Esophagus squamous epithelium (tissue), 5 donors: ENCODE results near the gene TBATA. TPM values are rescaled to one million over a fixed set of nuclear protein-coding genes. Genes with fewer than 3 reads are reported as not detected.

Experiments
- DNase-seq: peaks from one replicate; lab custom pipeline; 2025; lab: John Stamatoyannopoulos, UW
- H3K27ac ChIP-seq, 4 donors: fragments of 200-600 bp; sonication (generic); one replicate each; pipeline ENCODE4 v1.5.1; 2016 to 2019; ENCODE audit warnings: mild to moderate bottlenecking in 1 of 4
- H3K27me3 ChIP-seq, 4 donors: fragments of 200-600 bp; sonication (generic); 1 replicate in 3 of 4; 2 replicates in 1 of 4; pipeline versions ENCODE4 v1.5.1 to v1.6.0; 2017 to 2021; ENCODE audit warnings: antibody characterized with exemption in 1 of 4
- H3K36me3 ChIP-seq, 3 donors: fragments of 200-600 bp; sonication (generic); one replicate each; pipeline ENCODE4 v1.5.1; 2016 to 2019
- H3K4me1 ChIP-seq, 3 donors: fragments of 200-600 bp; sonication (generic); one replicate each; pipeline ENCODE4 v1.5.1; 2017 to 2019
- H3K4me3 ChIP-seq, 4 donors: fragments of 200-600 bp; sonication (generic); 1 replicate in 3 of 4; 2 replicates in 1 of 4; pipeline ENCODE4 v1.5.1; 2016 to 2019; ENCODE audit warnings: mild to moderate bottlenecking in 2 of 4, moderate library complexity in 1 of 4
- H3K9me3 ChIP-seq, 3 donors: fragments of 200-600 bp; sonication (generic); one replicate each; pipeline ENCODE4 v1.5.1; 2016 to 2019
- POLR2A ChIP-seq, 4 donors: fragments of 450-650 bp; IDR thresholded peaks; one replicate each; pipeline ENCODE4 v1.6.1; 2017; ENCODE audit warnings: antibody characterized with exemption in 4 of 4, mild to moderate bottlenecking in 4 of 4, moderate library complexity in 3 of 4
- WGBS, 2 donors: methylation state at CpG; one replicate each; pipeline ENCODE4 v1.1.5; 2018; 5-methylcytosine and 5-hydroxymethylcytosine counted together
- intact Hi-C: fragments of 100-400 bp; cut with DNase I; formaldehyde crosslinking; loops from one replicate; pipeline ENCODE4 v1.15.0; 2022
- small RNA-seq, 4 donors: library from RNA; depleted of rRNA; stranded (forward); fragments of <200 nt; gene quantifications; one replicate each; pipeline ENCODE3, GENCODE V24; 2016
- total RNA-seq, 4 donors: library from RNA; depleted of rRNA; stranded (reverse); fragments of >200 nt; gene quantifications; one replicate each; pipeline ENCODE4 v1.1.0, GENCODE V29; 2016
- TF ChIP-seq, protein P1 (sequence below), 6 experiments: fragments of 450-650 bp in 4 of 6; fragments of 200-600 bp in 2 of 6; sonication (generic) in 2 of 6; IDR thresholded peaks; one replicate each; pipeline ENCODE4 v1.5.1; 2016 to 2019; ENCODE audit warnings: antibody characterized with exemption in 6 of 6, mild to moderate bottlenecking in 4 of 6, moderate library complexity in 4 of 6
- donor health status: DM: yes; HTN: yes; CAD: no.

TBATA gene
- total RNA-seq, 4 donors from 2014 or later, result not detected

DNA sequence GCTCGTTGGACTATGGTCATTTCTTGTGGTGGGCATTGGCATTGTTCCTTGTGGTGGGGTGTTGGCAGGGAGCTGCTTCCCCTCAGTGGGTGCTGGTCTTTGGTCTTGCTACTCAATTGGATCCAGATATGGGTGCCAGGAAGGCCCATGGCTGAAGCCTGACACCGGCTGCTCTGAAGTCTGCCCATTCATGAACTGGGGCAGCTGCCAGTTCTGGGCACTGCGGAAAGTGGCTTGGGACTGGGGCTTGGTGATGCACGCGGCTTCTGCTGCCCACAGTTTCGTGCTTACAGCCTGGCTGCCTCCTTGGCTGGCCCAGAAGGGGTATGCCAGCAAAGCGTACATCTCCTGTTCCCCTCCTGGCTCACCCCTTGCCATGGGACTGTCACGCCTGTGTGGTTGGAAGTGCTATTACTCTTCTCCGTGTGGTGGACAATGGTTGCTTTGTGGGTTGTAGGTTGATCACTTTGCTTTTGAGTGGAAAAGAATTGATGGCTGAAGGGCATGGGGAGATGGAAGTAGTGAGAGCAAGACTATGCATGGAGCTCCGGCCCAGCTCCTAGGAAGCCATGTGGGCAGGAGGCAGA, 58.2 kb downstream of the TBATA start:
- intact Hi-C loops, result no loop called here
- Histone ChIP-seq H3K27me3 (no peaks in the 10 kb centered on the region), H3K9me3 (no peaks in the 10 kb centered on the region), H3K27ac (no peak overlapping the region), H3K4me3 (no peak overlapping the region), H3K36me3 (no peaks in the 10 kb centered on the region), H3K4me1 (peaks cover 0 to 6% (median 0%) of the 10 kb centered on the region in 3 donors)
- 69 to 89% methylated on average over 2 to 3 of the region's 10 CpGs for WGBS, 2 donors
- TF ChIP-seq, protein P1, sequence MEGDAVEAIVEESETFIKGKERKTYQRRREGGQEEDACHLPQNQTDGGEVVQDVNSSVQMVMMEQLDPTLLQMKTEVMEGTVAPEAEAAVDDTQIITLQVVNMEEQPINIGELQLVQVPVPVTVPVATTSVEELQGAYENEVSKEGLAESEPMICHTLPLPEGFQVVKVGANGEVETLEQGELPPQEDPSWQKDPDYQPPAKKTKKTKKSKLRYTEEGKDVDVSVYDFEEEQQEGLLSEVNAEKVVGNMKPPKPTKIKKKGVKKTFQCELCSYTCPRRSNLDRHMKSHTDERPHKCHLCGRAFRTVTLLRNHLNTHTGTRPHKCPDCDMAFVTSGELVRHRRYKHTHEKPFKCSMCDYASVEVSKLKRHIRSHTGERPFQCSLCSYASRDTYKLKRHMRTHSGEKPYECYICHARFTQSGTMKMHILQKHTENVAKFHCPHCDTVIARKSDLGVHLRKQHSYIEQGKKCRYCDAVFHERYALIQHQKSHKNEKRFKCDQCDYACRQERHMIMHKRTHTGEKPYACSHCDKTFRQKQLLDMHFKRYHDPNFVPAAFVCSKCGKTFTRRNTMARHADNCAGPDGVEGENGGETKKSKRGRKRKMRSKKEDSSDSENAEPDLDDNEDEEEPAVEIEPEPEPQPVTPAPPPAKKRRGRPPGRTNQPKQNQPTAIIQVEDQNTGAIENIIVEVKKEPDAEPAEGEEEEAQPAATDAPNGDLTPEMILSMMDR (IDR thresholded peaks at IDR 0.05), result no peak
- no peak for TF ChIP-seq POLR2A (IDR thresholded peaks at IDR 0.05)
- DNase-seq, result no peak

DNA sequence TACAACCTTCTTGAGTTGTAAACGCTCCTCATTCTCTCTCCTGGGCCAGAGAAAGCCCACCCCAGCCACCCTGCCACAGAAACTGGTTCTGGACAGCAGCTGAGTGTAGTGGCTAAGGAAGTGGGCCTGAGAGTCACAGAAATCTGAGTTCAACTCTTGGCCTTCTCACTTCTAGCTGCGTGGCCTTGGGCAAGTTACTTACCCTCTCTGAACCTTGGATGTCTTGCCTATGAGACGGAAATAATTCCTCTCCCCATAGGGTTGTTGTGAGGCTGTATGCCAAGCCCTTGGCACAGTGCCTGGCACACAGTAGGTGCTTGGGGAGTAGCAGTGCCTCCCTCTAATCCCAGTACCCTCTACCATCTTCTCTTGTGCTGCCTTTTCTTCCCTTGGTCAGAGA, 61.4 kb downstream of the TBATA start:
- H3K27me3 ChIP-seq, result no peaks in the 10 kb centered on the region
- no peaks in the 10 kb centered on the region for H3K36me3 ChIP-seq
- WGBS, 2 donors, result 84 to 87% methylated on average over 2 to 3 of the region's 3 CpGs
- intact Hi-C loops, result no loop called here
- DNase-seq, result no peak
- H3K4me3 ChIP-seq, result no peak overlapping the region
- H3K9me3 ChIP-seq, result no peaks in the 10 kb centered on the region
- H3K4me1 ChIP-seq, result no peaks in the 10 kb centered on the region
- TF ChIP-seq, protein P1 (IDR thresholded peaks at IDR 0.05), result no peak
- no peak for TF ChIP-seq POLR2A (IDR thresholded peaks at IDR 0.05)
- H3K27ac ChIP-seq, result no peak overlapping the region

DNA sequence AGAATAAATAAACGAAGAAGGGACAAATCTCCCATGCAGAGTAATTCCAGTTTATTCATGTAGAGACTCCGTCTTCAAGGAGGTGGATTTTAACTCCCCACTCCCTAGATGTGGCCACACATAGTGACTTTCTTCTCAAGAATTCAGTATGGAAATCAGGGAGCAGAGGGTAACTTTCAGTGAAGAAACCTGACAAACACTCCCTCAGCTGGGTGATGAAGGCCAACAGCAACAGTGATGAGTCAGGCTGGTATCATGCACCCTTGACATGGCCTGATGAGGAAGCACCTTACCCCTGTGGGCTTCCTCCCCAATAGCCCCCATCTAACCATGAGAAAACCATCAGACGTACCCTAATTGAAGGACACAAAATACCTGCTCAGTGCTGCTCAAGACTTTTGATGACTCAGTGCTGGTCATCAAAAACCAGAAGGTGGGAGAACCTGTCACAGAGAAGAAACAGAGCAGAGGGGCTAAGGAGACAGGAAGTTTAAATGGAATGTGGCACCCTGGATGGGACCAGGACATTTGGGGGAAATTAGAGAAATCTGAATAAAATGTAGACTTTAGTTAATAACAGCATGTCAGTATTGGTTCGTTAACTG, 62.3 kb downstream of the TBATA start:
- intact Hi-C loops, result no loop called here
- DNase-seq, result no peak
- Histone ChIP-seq H3K4me1 (no peaks in the 10 kb centered on the region), H3K36me3 (no peaks in the 10 kb centered on the region), H3K27me3 (no peaks in the 10 kb centered on the region), H3K9me3 (no peaks in the 10 kb centered on the region), H3K4me3 (no peak overlapping the region), H3K27ac (no peak overlapping the region)
- 73 to 80% methylated on average over 4 of the region's 4 CpGs for WGBS, 2 donors
- TF ChIP-seq POLR2A (IDR thresholded peaks at IDR 0.05), result no peak
- TF ChIP-seq, protein P1 (IDR thresholded peaks at IDR 0.05), result no peak

Small RNAs within 50 kb of the gene (small RNA-seq; reads per million reads assigned to genes)
- 0 reads per million in 4 donors for gene RPS26P40

Other genes with a start within 250 kb of the TBATA start
- 1 to 10 TPM in 3 of 4 donors, under 1 TPM in 1; 0.26 to 7.3 (median 6.5) TPM for gene PRF1, start 182.6 kb downstream of the TBATA start, total RNA-seq
- gene ADAMTS14, start 112.9 kb downstream of the TBATA start, total RNA-seq, result under 1 TPM in 3 of 4 donors, not detected in 1; 0.23 to 0.75 (median 0.38) TPM
- gene SGPL1, start 30.6 kb upstream of the TBATA start, total RNA-seq, result 10 to 100 TPM; 34.2 to 47.1 (median 43.1) TPM
- 10 to 100 TPM; 26.2 to 56.3 (median 41.5) TPM for gene PCBD1, start 103.2 kb upstream of the TBATA start, total RNA-seq